ENCODE measurements around the gene GRIP1. TPM values are rescaled to one million over a fixed set of nuclear protein-coding genes. Genes with fewer than 3 reads are reported as not detected.

The GRIP1 gene
- total RNA-seq, 6 donors from 2014 or later = 0.33 to 5.2 (median 1.7) TPM

DNA sequence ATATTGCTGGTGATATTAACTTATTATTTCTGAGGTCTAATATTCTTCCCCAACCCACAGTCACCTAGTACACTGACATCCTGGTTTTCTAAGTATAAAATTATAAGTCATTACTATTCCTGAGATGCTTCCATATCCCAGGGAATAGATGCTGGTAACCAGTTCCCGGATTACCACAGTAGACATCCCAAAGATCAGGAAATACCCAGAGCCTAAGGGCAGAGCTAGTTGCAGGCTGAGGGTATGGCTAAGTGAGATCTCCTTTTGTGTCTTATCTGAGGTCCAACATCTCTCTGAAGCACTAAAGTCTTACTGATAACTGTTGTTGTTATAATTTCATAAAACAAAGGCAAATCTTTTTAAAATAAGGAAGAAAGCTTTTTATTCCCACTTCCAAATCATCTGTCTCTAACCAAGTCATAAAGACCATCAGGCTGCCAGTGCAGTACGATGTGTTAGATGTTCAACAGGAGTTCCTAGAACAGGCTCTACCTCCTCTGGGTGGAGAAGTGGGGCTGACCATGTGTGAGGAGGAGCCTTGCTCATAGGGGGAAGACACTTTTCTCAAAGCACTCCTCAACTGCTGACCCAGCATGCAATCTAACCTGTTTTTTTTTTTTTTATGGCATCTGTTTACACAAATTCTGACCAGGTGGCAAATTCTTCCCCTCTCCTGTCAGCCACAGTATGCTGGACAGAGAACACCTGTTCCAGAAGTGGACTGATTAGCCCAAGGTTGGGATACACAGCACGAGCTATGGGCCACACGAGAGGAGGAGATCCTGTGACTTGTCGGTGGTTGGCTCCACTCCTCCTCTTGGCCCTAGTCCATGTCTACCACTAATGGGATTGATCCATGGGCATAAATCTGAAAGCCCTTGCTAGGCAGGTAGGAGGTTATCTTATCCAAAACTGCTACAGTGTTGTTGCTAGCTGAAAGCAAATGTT is 16.1 kb upstream of the GRIP1 start:
- DNase-seq (no peak), ATAC-seq (ENCODE audit: low FRiP score in 2 of 2) (no peak)
- 57 to 62% methylated on average over 5 of the region's 5 CpGs for WGBS, 2 donors
- H3K4me3 ChIP-seq = no peak overlapping the region
- no peak overlapping the region for H3K27ac ChIP-seq
- H3K27me3 ChIP-seq = no peaks in the 10 kb centered on the region
- H3K9me3 ChIP-seq = no peaks in the 10 kb centered on the region
- H3K36me3 ChIP-seq = no peaks in the 10 kb centered on the region
- no peaks in the 10 kb centered on the region for H3K4me1 ChIP-seq
- no peak for TF ChIP-seq EP300 (IDR thresholded peaks at IDR 0.05)
- no peak for TF ChIP-seq POLR2A (IDR thresholded peaks at IDR 0.05)
- TF ChIP-seq POLR2AphosphoS5 (IDR thresholded peaks at IDR 0.05) = no peak
- TF ChIP-seq, protein P1, sequence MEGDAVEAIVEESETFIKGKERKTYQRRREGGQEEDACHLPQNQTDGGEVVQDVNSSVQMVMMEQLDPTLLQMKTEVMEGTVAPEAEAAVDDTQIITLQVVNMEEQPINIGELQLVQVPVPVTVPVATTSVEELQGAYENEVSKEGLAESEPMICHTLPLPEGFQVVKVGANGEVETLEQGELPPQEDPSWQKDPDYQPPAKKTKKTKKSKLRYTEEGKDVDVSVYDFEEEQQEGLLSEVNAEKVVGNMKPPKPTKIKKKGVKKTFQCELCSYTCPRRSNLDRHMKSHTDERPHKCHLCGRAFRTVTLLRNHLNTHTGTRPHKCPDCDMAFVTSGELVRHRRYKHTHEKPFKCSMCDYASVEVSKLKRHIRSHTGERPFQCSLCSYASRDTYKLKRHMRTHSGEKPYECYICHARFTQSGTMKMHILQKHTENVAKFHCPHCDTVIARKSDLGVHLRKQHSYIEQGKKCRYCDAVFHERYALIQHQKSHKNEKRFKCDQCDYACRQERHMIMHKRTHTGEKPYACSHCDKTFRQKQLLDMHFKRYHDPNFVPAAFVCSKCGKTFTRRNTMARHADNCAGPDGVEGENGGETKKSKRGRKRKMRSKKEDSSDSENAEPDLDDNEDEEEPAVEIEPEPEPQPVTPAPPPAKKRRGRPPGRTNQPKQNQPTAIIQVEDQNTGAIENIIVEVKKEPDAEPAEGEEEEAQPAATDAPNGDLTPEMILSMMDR (IDR thresholded peaks at IDR 0.05) = no peak

DNA sequence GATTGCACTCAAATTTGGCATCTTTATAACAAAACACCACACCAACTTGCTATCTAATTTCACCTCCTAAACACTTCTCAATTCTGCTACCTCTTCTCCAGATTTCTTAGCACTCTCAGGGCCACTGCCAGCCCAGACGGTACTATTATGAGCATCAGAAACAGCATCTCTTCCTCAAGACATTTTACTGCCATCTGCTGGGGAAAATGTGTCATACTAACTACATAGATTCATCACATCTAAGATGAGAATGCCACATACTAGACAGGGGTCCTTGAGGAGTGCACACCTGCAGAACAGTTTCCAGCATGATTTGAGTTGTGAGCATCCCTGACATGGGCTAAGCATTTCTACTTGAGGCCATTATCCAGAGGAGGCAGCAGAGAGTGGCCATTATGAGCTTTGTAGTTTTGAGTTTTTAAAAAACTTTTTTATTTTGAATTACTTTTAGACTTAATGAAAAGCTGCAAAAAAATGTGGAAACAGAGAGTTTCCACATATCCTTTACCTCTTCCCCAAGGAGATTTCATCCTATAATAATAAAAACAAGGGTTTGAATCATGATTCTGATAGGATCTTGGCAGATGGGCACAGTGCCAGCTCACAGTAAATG is 15.1 kb upstream of the GRIP1 start:
- ATAC-seq (ENCODE audit: low FRiP score in 2 of 2) = peak; percentile 77 to 85

DNA sequence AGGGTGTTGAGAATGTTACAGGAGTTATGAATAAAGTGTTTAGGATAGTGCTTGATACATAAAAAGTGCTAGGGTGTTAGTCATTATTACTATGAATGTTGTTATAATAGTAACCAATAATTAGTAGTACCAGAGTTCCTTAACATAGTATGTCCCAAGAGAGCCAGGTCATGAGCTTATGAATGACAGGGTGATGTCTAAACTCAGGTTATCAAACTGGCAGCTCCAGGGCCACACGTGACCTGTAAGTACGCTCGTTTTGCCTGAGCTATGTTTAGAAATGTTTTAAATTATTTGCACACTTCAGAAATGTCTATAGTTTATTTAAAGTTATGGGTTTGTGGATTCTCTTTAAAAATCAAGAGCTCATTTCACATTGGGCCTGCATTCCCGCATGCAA is 14.1 kb upstream of the GRIP1 start:
- Histone ChIP-seq H3K4me1 (no peaks in the 10 kb centered on the region), H3K9me3 (no peaks in the 10 kb centered on the region), H3K27ac (no peak overlapping the region), H3K36me3 (no peaks in the 10 kb centered on the region), H3K4me3 (no peak overlapping the region), H3K27me3 (no peaks in the 10 kb centered on the region)
- TF ChIP-seq, protein P1 (IDR thresholded peaks at IDR 0.05) = no peak
- TF ChIP-seq EP300 (IDR thresholded peaks at IDR 0.05) (no peak), POLR2A (IDR thresholded peaks at IDR 0.05) (no peak), POLR2AphosphoS5 (IDR thresholded peaks at IDR 0.05) (no peak)
- ATAC-seq (ENCODE audit: low FRiP score in 2 of 2) (no peak), DNase-seq (no peak)
- 57 to 69% methylated on average over 4 of the region's 4 CpGs for WGBS, 2 donors

More for the DNA sequence above, 15.1 kb upstream of the GRIP1 start:
- Histone ChIP-seq H3K27ac (no peak overlapping the region), H3K4me3 (no peak overlapping the region), H3K27me3 (no peaks in the 10 kb centered on the region), H3K4me1 (no peaks in the 10 kb centered on the region), H3K36me3 (no peaks in the 10 kb centered on the region), H3K9me3 (no peaks in the 10 kb centered on the region)
- TF ChIP-seq POLR2AphosphoS5 (IDR thresholded peaks at IDR 0.05) = no peak
- TF ChIP-seq, protein P1 (IDR thresholded peaks at IDR 0.05) = peak; percentile 24 to 69 (median 45)
- no peak for TF ChIP-seq EP300 (IDR thresholded peaks at IDR 0.05)
- no peak for TF ChIP-seq POLR2A (IDR thresholded peaks at IDR 0.05)
- 0 to 3% methylated on average over 1 of the region's 1 CpG for WGBS, 2 donors
- DNase-seq = no peak

DNA sequence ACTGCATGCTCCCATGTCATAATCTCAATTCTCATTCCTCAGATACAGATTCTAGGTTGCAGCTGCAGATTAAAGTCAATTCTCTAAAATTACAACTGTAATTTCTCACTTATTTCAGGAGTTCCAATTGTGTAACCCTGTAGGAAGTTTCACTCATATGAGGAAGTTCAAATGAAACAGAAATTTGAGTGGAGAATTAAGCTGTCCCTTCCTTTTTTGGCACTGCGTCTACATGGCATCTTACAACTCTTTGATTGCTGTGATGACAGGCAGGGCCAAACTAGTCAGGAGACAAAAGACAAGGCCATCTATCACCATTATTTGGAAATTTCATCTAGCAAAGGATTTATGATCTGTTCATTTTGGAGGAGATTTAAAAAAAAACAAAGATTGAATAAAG is 13.3 kb upstream of the GRIP1 start:
- Histone ChIP-seq H3K36me3 (no peaks in the 10 kb centered on the region), H3K4me1 (no peaks in the 10 kb centered on the region), H3K27me3 (no peaks in the 10 kb centered on the region), H3K9me3 (no peaks in the 10 kb centered on the region), H3K4me3 (no peak overlapping the region), H3K27ac (no peak overlapping the region)
- ATAC-seq (ENCODE audit: low FRiP score in 2 of 2) (no peak), DNase-seq (no peak)
- TF ChIP-seq, protein P1 (IDR thresholded peaks at IDR 0.05) = no peak
- TF ChIP-seq POLR2AphosphoS5 (IDR thresholded peaks at IDR 0.05) = no peak
- no peak for TF ChIP-seq EP300 (IDR thresholded peaks at IDR 0.05)
- no peak for TF ChIP-seq POLR2A (IDR thresholded peaks at IDR 0.05)
- WGBS, 2 donors = 44 to 47% methylated on average over 1 of the region's 1 CpG
